Dedifferentiated amniotic fluid mesenchymal stem cell (primary cell): ENCODE measurements around the gene NCOA3.

Source experiments
- DNase-seq: peaks from one replicate; pipeline ENCODE4 v3.0.0-alpha.2; 2016; ENCODE audit errors: extremely low spot score

NCOA3 gene

GRCh38 chr20:47596003-47596571, 94.4 kb downstream of the NCOA3 start:
- no peak for DNase-seq

GRCh38 chr20:47597090-47597489, 95.4 kb downstream of the NCOA3 start:
- DNase-seq = no peak

DNA sequence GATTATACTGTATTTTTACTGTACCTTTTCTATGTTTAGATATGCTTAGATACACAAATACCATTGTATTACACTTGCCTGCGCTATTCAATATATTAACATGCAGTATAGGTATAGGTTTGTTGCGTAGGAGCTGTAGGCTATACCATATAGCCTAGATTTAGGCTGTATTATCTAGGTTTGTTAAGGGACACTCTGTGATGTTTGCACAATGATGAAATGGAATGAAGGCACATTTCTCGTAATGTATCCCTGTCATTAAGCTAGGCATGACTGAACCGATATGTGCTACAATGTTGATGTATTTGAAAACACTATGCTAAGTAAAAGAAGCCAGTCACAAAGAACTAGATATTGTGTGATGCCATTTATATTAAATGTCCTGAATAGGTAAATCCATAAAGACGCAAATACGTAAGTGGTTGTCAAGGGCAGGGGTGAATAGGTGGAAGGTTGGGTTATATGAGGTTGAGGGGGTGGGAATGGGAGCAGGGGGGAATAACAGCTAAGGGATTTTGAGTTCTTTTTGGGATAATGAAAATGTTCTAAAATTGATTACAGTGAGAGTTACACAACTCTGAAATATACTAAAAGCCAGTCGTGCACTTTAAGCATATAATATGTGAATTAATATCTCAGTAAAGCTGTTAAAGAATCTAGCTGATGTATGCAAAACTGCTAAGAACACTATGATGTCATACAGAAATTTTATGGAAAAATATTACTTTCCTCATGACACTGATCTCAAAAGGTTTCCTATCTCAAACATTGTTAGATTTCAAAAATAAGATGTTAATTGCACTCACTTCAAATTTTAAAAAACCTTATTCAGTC, 97.4 kb downstream of the NCOA3 start:
- DNase-seq = no peak

GRCh38 chr20:47600967-47601547, 99.4 kb downstream of the NCOA3 start:
- no peak for DNase-seq

- no peak for DNase-seq
Observed at GRCh38 chr20:47603260-47603659, 101.6 kb downstream of the NCOA3 start.

- DNase-seq = no peak
Observed at GRCh38 chr20:47605673-47606413, 104.2 kb downstream of the NCOA3 start.

DNA sequence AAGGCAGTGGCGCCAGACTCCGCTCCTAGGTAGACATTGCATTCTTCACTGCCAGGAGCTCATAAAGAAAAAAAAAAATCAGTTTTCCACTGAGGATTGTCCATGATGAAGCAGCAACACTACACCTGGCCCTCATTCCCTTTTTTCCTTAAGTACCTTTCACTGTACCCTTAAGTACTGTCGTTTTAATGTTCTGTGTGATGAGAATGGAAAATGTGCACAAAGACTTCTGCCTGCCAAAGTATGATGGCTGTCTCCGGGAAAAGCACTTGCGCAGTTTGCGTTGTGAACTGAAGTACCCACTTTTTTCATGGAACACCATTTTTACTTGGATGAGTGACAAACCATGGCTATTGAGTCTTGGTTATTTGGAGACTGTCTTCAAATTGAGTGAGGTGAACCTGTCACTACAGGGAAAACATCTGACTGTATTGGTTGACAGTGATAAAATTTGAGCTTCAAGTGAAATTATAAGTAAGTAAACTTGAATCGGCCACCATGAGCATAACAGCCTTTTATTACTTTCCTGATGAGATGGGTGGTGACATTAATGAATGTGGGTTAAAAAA, 104.8 kb downstream of the NCOA3 start:
- DNase-seq = no peak

DNA sequence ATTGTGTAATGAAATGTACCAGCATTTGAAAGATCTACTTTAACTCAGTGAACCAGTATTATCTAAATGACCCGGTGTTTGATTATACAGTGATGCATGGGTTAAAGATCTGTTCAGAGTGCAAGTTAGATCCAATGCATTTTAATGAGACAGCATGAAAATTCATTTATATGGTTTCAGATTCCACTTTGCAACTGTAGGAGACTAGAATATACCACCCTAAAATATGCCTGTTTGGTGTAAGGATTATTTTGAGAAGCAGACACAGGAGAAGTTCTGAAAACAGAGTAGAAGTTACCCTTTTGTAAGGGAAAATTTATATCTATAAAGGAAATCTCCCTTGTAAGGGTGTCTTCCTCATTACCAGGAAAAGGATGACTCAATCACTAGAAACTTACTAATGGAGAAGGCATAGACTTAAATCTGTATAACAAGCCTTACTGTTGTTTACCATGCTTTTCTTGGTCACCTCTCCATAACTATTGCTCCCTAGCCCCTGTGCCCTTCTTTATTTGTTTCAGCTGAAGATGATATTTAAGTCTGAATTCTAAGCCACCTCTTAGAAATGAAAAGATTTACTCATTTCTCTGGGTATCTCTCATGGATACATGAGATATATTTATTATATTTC, 105.4 kb downstream of the NCOA3 start:
- peak; percentile 32 for DNase-seq

GRCh38 chr20:47609001-47609400, 107.3 kb downstream of the NCOA3 start:
- no peak for DNase-seq

GRCh38 chr20:47610247-47610944, 108.7 kb downstream of the NCOA3 start:
- peak; percentile 77 for DNase-seq

GRCh38 chr20:47610945-47611250, 109.2 kb downstream of the NCOA3 start:
- no peak for DNase-seq

DNA sequence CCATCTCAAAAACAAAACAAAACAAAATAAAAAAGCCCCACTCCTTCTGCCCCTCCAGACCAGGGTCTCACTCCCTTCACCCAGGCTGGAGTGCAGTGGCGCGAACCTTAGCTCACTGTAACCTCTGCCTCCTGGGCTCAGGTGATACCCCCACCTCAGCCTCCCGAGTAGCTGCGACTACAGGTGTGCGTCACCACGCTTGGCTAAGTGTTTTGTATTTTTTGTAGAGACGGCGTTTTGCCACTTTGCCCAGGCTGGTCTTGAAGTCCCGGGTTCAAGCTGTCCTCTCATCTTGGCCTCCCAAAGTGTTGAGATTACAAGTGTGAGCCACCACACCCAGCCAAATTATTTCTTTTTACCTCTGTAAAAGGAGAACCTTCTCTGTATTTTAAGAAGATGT, 110.1 kb downstream of the NCOA3 start:
- DNase-seq = no peak

DNA sequence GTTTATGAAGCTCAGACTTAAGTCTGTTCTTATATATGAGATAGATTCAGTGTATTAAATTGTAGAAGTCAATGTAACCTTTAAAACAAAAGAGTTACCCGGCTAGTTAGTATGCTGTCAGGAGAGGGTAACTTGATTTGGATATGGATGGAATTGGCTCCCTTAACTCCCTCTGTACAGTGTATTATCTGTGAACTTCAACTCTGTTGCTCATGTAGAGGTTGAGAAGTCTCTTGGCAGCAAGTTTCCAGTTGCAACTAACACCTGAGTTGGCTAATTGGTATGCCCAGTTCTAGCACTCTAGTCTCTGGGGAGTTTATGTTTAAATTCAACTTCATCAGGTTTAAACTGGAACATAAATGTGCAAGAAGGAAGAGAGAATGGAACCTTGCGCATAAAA, 111.0 kb downstream of the NCOA3 start:
- no peak for DNase-seq

DNA sequence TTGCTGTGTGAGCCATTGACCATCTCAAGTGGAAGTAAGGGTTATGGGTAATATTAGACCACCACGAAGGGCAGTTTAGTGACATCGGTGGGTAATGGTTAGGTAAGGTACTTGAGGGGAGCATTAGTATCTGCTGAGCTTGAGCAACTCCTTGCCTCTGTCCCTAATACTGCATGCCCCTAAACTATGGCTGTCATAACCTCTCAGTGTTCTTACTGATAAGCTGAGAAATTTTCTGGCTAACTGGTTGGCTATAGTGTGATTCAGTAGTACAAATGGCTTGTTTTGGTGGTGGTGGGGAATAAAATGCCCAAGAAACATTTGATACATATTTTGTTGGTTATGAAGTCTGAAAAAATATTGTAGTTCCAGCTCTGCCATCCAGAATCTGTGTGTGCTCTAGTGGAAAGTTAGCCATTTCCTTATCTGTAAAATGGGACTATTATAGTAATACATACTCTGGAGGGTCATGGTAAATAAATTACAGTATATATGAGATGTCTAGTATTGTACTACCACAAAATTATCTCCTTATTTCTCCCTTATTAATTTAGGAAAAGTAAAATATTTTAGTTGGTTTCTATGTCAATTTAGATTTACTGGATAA, 113.1 kb downstream of the NCOA3 start:
- no peak for DNase-seq

DNA sequence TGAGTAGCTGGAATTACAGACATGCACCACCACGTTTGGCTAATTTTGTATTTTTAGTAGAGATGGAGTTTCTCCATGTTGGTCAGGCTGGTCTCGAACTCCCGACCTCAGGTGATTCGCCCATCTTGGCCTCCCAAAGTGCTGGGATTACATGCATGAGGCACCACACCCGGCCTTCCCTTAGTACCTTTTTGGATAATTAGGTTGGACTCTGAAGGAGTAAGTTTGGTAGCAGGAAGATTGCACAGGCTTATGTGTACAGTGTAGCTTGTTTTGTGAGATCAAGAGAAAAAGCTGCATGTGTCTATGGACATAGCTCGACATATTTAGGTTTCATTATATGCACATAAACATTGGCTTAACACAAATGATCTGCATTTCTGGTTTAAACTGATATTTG, 116.8 kb downstream of the NCOA3 start:
- no peak for DNase-seq

DNA sequence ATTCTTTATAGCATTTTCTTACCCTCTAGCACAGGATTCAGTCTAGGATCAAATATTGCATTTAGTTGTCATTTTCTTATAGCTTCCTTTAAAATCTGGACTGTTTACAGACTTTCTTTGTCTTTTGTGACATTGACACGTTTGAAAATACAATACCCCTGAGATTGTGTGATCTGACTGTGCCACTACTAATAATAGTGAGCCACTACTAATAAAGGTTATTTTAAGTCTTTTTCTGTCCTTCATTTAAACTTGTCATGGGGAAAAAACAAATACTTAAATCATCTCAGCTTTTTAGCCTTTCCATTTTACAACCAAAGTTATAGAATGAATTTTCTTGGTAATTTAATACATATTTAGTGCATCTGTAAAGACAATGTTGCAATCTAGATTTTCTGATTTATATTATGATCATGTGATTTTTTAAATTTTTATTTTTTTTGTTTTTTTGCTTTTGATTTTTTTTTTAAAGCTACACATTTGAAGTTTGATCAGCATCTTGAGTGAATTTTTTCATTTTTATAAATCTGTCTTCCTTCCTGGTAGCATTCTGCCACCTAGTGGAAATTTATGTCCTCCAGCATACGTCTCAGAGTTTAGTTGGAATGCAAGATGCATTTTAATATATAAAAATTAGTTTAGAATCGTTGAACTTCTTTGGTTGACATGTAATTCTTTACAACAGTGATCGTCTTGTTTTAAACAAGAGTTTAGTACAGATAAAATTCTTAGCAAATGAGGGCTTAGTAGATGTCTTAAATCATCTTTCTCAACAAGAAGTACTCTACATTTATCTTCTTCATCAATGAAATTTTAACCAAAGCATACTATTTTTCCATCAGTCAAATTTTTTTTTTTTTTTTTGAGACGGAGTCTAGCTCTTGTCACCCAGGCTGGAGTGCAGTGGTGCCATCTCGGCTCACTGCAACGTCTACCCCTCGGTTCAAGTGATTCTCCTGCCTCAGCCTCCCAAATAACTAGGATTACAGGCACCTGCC, 119.4 kb downstream of the NCOA3 start:
- peak; percentile 79 for DNase-seq

DNA sequence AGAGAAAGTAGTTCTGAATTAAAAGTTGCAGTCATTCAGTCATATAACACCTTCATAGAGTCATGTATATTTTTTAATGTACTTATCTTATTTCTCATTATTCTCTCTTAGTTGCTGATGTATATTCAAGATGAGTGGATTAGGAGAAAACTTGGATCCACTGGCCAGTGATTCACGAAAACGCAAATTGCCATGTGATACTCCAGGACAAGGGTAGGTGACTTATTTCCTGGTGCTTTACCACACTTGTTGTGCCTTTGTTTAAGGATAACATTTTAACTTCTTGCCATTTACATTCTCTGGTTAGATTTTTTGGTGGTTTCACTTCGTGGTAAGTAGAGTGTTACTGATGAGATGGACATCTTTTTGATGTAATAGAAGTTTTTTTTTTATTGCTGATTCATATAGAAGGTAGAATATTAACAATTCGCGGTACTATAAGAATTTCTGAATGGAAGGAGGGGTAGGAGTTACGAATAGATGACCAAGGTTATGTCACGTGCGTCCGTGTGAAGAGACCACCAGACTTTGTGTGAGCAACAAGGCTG, 120.5 kb downstream of the NCOA3 start:
- no peak for DNase-seq

- no peak for DNase-seq
Observed at GRCh38 chr20:47623206-47623605, 121.5 kb downstream of the NCOA3 start.

GRCh38 chr20:47627540-47627939, 125.9 kb downstream of the NCOA3 start:
- DNase-seq = no peak
